Activated CD8-positive, alpha-beta memory T cell treated with anti-CD3 and anti-CD28 coated beads, Interleukin-2, amount 50 U/mL, for 1 hour (primary cell): ENCODE measurements around the gene TMCC3.
"Not testable (repeated sequence)": the region's sequence is repeated elsewhere in the genome, so short reads cannot be mapped to it uniquely, and the experiment has no call there.

ENCODE experiments used
- DNase-seq: peaks from one replicate; pipeline ENCODE4 v3.0.0-alpha.2; 2020; ENCODE audit errors: extremely low read depth

The TMCC3 gene

GRCh38 chr12:94571556-94571955 is 78.8 kb downstream of the TMCC3 start:
- DNase-seq = no peak

- no peak for DNase-seq
These were observed 80.2 kb downstream of the TMCC3 start for GRCh38 chr12:94570161-94570560.

GRCh38 chr12:94567761-94568160 is 82.6 kb downstream of the TMCC3 start:
- DNase-seq = no peak

- no peak for DNase-seq
These were observed 84.0 kb downstream of the TMCC3 start for GRCh38 chr12:94566345-94566744.

- no peak for DNase-seq
These were observed 84.7 kb downstream of the TMCC3 start for GRCh38 chr12:94565683-94566082.

GRCh38 chr12:94563286-94563685 is 87.1 kb downstream of the TMCC3 start:
- no peak for DNase-seq

- DNase-seq = no peak
These were observed 88.4 kb downstream of the TMCC3 start for GRCh38 chr12:94561943-94562411.

GRCh38 chr12:94560431-94561221 is 89.7 kb downstream of the TMCC3 start:
- no peak for DNase-seq

- DNase-seq = no peak
These were observed 91.7 kb downstream of the TMCC3 start for GRCh38 chr12:94558612-94559011.

GRCh38 chr12:94557746-94558295 is 92.5 kb downstream of the TMCC3 start:
- no peak for DNase-seq

- DNase-seq = no peak
These were observed 94.7 kb downstream of the TMCC3 start for GRCh38 chr12:94555687-94556086.

- DNase-seq = no peak
These were observed 96.5 kb downstream of the TMCC3 start for GRCh38 chr12:94553875-94554274.

- DNase-seq = no peak
These were observed 97.2 kb downstream of the TMCC3 start for GRCh38 chr12:94553130-94553519.

GRCh38 chr12:94551810-94552209 is 98.5 kb downstream of the TMCC3 start:
- no peak for DNase-seq

- no peak for DNase-seq
These were observed 99.4 kb downstream of the TMCC3 start for GRCh38 chr12:94550964-94551363.

- not testable (repeated sequence) for DNase-seq
These were observed 101.5 kb downstream of the TMCC3 start for GRCh38 chr12:94548833-94549232.

- DNase-seq = no peak
These were observed 104.2 kb downstream of the TMCC3 start for GRCh38 chr12:94545935-94546771.

- no peak for DNase-seq
These were observed 106.0 kb downstream of the TMCC3 start for GRCh38 chr12:94544355-94544754.

GRCh38 chr12:94538318-94538717 is 112.0 kb downstream of the TMCC3 start:
- no peak for DNase-seq

GRCh38 chr12:94536040-94536965 is 114.1 kb downstream of the TMCC3 start:
- no peak for DNase-seq

- no peak for DNase-seq
These were observed 114.8 kb downstream of the TMCC3 start for GRCh38 chr12:94535510-94535921.
